Activated gamma-delta T cell (primary cell): ENCODE measurements around the gene MGMT.

ENCODE experiments used
- DNase-seq: peaks from one replicate; lab custom pipeline; 2025; lab: John Stamatoyannopoulos, UW

MGMT gene

GRCh38 chr10:129690248-129691070 lies 223.4 kb downstream of the MGMT start:
- DNase-seq = no peak

- no peak for DNase-seq
These were observed 225.7 kb downstream of the MGMT start for GRCh38 chr10:129692695-129693094.

GRCh38 chr10:129693382-129693781 lies 226.3 kb downstream of the MGMT start:
- DNase-seq = no peak

- no peak for DNase-seq
These were observed 227.1 kb downstream of the MGMT start for GRCh38 chr10:129694184-129694583.

GRCh38 chr10:129694691-129695243 lies 227.7 kb downstream of the MGMT start:
- DNase-seq = no peak

GRCh38 chr10:129695671-129696070 lies 228.6 kb downstream of the MGMT start:
- DNase-seq = no peak

- DNase-seq = no peak
These were observed 229.6 kb downstream of the MGMT start for GRCh38 chr10:129696636-129697035.

GRCh38 chr10:129697463-129698247 lies 230.6 kb downstream of the MGMT start:
- no peak for DNase-seq

- no peak for DNase-seq
These were observed 232.8 kb downstream of the MGMT start for GRCh38 chr10:129699722-129700340.

- no peak for DNase-seq
These were observed 235.6 kb downstream of the MGMT start for GRCh38 chr10:129702605-129703004.

GRCh38 chr10:129703287-129704137 lies 236.5 kb downstream of the MGMT start:
- no peak for DNase-seq

GRCh38 chr10:129704225-129704624 lies 237.2 kb downstream of the MGMT start:
- no peak for DNase-seq

- no peak for DNase-seq
These were observed 237.9 kb downstream of the MGMT start for GRCh38 chr10:129704786-129705525.

GRCh38 chr10:129705676-129706075 lies 238.6 kb downstream of the MGMT start:
- DNase-seq = no peak

- DNase-seq = no peak
These were observed 239.0 kb downstream of the MGMT start for GRCh38 chr10:129706081-129706480.

- DNase-seq = no peak
These were observed 239.5 kb downstream of the MGMT start for GRCh38 chr10:129706523-129706922.

GRCh38 chr10:129707406-129708388 lies 240.7 kb downstream of the MGMT start:
- DNase-seq = no peak

- DNase-seq = no peak
These were observed 242.1 kb downstream of the MGMT start for GRCh38 chr10:129709101-129709500.
